ENCODE data around the gene SLC9B2. TPM values are rescaled to one million over a fixed set of nuclear protein-coding genes. Genes with fewer than 3 reads are reported as not detected.

SLC9B2 gene
- total RNA-seq, 1 experiment from 2014 or later: 22.1 TPM

DNA sequence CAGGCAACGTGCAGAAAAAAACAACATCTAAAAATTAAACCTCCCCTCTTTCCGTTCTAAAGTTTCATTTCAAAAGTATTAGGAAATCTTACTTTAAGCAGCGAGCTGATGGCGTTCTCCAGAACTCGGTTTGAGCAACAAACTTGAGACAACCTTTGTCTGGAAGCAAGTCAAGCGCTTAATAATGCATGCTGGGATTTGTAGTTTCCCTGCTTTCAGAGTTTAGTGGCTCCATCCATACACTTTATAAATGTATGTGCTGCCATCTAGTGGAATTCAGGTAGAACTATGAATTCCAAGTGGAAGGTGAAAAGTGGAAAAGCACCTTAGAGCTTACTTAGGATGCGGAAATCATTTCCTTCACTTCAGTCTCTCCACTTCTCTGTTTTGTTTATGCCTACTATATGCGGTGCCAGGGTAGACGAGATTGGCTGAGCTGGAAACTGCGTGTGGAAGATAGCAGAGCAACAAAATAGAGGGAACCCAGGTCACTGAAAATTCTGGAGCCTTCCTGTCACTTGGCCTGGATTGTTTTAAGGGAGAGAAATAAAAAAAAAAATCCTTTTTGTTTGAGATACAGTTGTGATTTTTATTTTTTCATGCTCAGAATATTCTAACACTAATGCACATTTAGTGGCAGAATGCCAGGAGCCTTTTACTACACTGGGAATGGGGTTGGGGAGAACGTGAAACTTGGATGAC, 23.3 kb upstream of the SLC9B2 start, which contains the start of gene BDH2:
TSS of gene BDH2 (minus strand) at position 144 of the 702 bp plus-strand sequence. CDS start 3,580 bp downstream, outside the sequence.
- H3K4me3 ChIP-seq (ENCODE audit: low read depth, low read length): peak within 1 kb of the TSS; percentile 31
- H3K36me3 ChIP-seq (ENCODE audit: control insufficient read depth, insufficient read depth, low read length): no peaks in the 10 kb centered on the region
- H3K9me3 ChIP-seq: no peaks in the 10 kb centered on the region
- BruUV-seq (replicated peaks): no TSS peak
- DNase-seq: peak; percentile 57 to 67
- Mint-ChIP-seq H3K27ac (ENCODE audit: unreplicated experiment) (peak within 1 kb of the TSS; percentile 18), H3K9me3 (ENCODE audit: unreplicated experiment) (no peaks in the 10 kb centered on the region), H3K4me3 (ENCODE audit: unreplicated experiment) (peak within 1 kb of the TSS; percentile 71), H3K4me1 (ENCODE audit: low read depth, unreplicated experiment) (peaks cover 7% of the 10 kb centered on the region), H3K36me3 (ENCODE audit: insufficient read depth, unreplicated experiment) (peaks cover 7% of the 10 kb centered on the region), H3K27me3 (ENCODE audit: insufficient read depth, unreplicated experiment) (no peaks in the 10 kb centered on the region)
- intact Hi-C loops (cut with micrococcal nuclease; ENCODE audit: unreplicated experiment): loop anchor here (1.0 to 10.0 kb wide), 6 partner anchors 53 to 835 kb away; partner anchors contain the start of genes SLC39A8 and SLC9B1
- no peaks in the 10 kb centered on the region for H3K27me3 ChIP-seq (replicated peaks; ENCODE audit: control insufficient read depth, insufficient read depth, low read length)
- 0 out of 2 replicates have a peak, but pooled peaks cover 8% of the 10 kb centered on the region for H3K4me1 ChIP-seq
- ChIA-PET POLR2A (interaction anchor here (0.6 kb wide), 3 partner anchors 281 to 622 kb away, joined by 3 to 13 read pairs (median 6); no protein-coding TSS in a partner anchor), CTCF (interaction anchor here (0.7 to 2.0 kb wide), 5 partner anchors 8 to 479 kb away, joined by 3 to 8 read pairs (median 5); no protein-coding TSS in a partner anchor)
- TF ChIP-seq CTCF (IDR thresholded peaks at IDR 0.05; ENCODE audit: insufficient read depth in 1 of 2, low read depth in 1 of 2, low read length in 1 of 2, severe bottlenecking in 1 of 2, unreplicated experiment in 1 of 2): peak; percentile 45 to 54

GRCh38 chr4:103098756-103099440, 22.3 kb upstream of the SLC9B2 start:
- DNase-seq: no peak
- CTCF ChIA-PET: interaction anchor here (1.9 to 2.0 kb wide), 2 partner anchors 52 to 478 kb away, joined by 5 to 8 read pairs; no protein-coding TSS in a partner anchor
- BruUV-seq (replicated peaks): no TSS peak
- H3K36me3 Mint-ChIP-seq (ENCODE audit: insufficient read depth, unreplicated experiment): peaks cover 7% of the 10 kb centered on the region
- H3K9me3 Mint-ChIP-seq (ENCODE audit: unreplicated experiment): no peaks in the 10 kb centered on the region
- Histone ChIP-seq H3K9me3 (no peaks in the 10 kb centered on the region), H3K4me1 (0 out of 2 replicates have a peak, but pooled peaks cover 8% of the 10 kb centered on the region), H3K27me3 (replicated peaks; ENCODE audit: control insufficient read depth, insufficient read depth, low read length) (no peaks in the 10 kb centered on the region), H3K4me3 (ENCODE audit: low read depth, low read length) (peak overlapping the region; percentile 31), H3K36me3 (ENCODE audit: control insufficient read depth, insufficient read depth, low read length) (no peaks in the 10 kb centered on the region)
- H3K4me1 Mint-ChIP-seq (ENCODE audit: low read depth, unreplicated experiment): peaks cover 7% of the 10 kb centered on the region
- peak overlapping the region; percentile 18 for H3K27ac Mint-ChIP-seq (ENCODE audit: unreplicated experiment)
- no peak for TF ChIP-seq CTCF (IDR thresholded peaks at IDR 0.05; ENCODE audit: insufficient read depth in 1 of 2, low read depth in 1 of 2, low read length in 1 of 2, severe bottlenecking in 1 of 2, unreplicated experiment in 1 of 2)
- H3K27me3 Mint-ChIP-seq (ENCODE audit: insufficient read depth, unreplicated experiment): no peaks in the 10 kb centered on the region
- intact Hi-C loops (cut with micrococcal nuclease; ENCODE audit: unreplicated experiment): loop anchor here (1.0 to 10.0 kb wide), 6 partner anchors 52 to 836 kb away; partner anchors contain the start of genes SLC39A8 and SLC9B1
- POLR2A ChIA-PET: interaction anchor here (0.6 kb wide), 1 partner anchor 622 kb away, joined by 13 read pairs; no protein-coding TSS in a partner anchor
- peak overlapping the region; percentile 71 for H3K4me3 Mint-ChIP-seq (ENCODE audit: unreplicated experiment)

- TF ChIP-seq CTCF (IDR thresholded peaks at IDR 0.05; ENCODE audit: insufficient read depth in 1 of 2, low read depth in 1 of 2, low read length in 1 of 2, severe bottlenecking in 1 of 2, unreplicated experiment in 1 of 2): no peak
- CTCF ChIA-PET: interaction anchor here (1.9 kb wide), 1 partner anchor 478 kb away, joined by 8 read pairs; no protein-coding TSS in a partner anchor
- H3K4me3 Mint-ChIP-seq (ENCODE audit: unreplicated experiment): no peak overlapping the region
- H3K4me3 ChIP-seq (ENCODE audit: low read depth, low read length): no peak overlapping the region
- no TSS peak for BruUV-seq (replicated peaks)
- H3K36me3 ChIP-seq (ENCODE audit: control insufficient read depth, insufficient read depth, low read length): no peaks in the 10 kb centered on the region
- peaks cover 7% of the 10 kb centered on the region for H3K4me1 Mint-ChIP-seq (ENCODE audit: low read depth, unreplicated experiment)
- no peaks in the 10 kb centered on the region for H3K9me3 ChIP-seq
- no peaks in the 10 kb centered on the region for H3K27me3 Mint-ChIP-seq (ENCODE audit: insufficient read depth, unreplicated experiment)
- POLR2A ChIA-PET: no interaction called here
- DNase-seq: no peak
- no peak overlapping the region for H3K27ac Mint-ChIP-seq (ENCODE audit: unreplicated experiment)
- intact Hi-C loops (cut with micrococcal nuclease; ENCODE audit: unreplicated experiment): loop anchor here (2.0 to 10.0 kb wide), 5 partner anchors 52 to 836 kb away; partner anchors contain the start of gene SLC39A8
- H3K36me3 Mint-ChIP-seq (ENCODE audit: insufficient read depth, unreplicated experiment): peaks cover 7% of the 10 kb centered on the region
- 0 out of 2 replicates have a peak, but pooled peaks cover 8% of the 10 kb centered on the region for H3K4me1 ChIP-seq
- no peaks in the 10 kb centered on the region for H3K9me3 Mint-ChIP-seq (ENCODE audit: unreplicated experiment)
- H3K27me3 ChIP-seq (replicated peaks; ENCODE audit: control insufficient read depth, insufficient read depth, low read length): no peaks in the 10 kb centered on the region
These were observed 21.8 kb upstream of the SLC9B2 start for GRCh38 chr4:103098341-103098740.

Measured in Caco-2 (cell line).